GM19328 (cell line): Measurements from ENCODE around the gene SOCS6.
"Not testable (repeated sequence)": the region's sequence is repeated elsewhere in the genome, so short reads cannot be mapped to it uniquely, and the experiment has no call there.

Experiments
- ATAC-seq: cut with Tn5 transposase; IDR thresholded peaks from one replicate; pipeline ENCODE4 v1.9.1; 2021; ENCODE audit warnings: mild to moderate bottlenecking, moderate library complexity; ENCODE audit not compliant: unreplicated experiment

SOCS6 gene

DNA sequence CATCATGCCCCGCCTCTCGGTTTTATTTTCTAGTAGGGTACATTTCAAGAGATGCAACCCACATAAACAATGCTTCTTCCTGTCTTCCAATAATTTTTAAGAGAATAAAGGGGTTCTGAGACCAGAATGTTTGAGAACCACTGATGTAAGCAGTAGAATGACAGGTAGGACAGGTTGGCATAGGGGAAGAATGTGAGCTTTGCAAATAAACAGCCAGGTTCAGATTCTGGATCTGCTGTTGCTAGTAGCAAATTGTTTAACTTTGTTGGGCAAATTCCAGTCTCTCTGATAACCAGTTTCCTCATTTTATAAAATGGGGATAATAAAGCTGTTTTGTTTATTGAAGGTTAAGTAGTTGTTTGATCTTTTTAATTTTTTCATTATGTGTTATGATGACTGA is 32.8 kb downstream of the SOCS6 start:
- ATAC-seq: no peak

DNA sequence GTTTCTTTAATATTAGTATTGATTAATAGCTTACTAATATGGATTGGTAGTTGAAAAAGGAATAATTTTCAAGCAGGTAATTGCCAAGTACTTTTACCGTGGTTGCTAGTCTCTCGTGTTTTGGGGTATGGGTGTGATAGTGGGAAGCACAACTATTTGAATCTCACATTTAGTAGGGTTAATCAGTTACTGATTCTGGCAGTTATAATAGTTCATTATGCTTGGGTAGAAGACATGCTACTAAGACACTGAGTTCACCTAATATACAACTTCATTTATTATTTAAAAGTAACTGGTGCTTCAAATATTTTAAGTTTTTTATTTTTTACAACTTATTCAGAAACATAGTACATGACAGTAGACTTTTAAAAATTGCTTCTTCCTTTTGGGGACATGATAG is 33.5 kb downstream of the SOCS6 start:
- ATAC-seq: no peak

DNA sequence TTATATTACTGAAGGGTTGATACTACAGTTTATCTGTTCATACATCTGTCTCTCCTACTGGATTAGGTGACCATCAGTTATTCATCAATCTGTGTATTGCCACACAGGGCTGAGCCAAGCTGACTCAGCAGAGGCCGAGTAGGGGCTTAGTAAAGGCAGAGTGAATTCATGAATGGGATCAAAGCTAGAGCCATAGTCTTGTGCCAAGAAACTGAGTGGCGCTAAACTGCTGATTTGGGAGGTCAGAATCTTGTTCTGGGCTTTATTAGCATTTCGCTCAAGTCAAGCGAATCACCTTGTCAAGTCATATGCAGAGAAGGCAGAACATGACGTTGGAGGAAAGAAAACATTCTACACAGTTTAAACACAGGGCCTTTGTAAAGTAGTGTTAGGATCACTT is 34.1 kb downstream of the SOCS6 start:
- no peak for ATAC-seq

DNA sequence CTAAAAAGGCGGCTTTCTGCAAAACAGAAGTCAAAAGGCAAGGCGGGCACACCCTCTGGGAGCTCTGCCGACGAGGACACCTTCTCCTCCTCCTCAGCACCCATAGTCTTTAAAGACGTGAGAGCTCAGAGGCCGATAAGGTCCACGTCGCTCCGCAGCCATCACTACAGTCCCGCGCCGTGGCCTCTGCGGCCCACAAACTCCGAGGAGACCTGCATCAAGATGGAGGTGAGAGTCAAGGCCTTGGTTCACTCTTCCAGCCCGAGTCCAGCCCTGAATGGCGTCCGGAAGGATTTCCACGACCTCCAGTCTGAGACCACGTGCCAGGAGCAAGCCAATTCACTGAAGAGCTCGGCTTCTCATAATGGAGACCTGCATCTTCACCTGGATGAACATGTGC is 36.1 kb downstream of the SOCS6 start:
- no peak for ATAC-seq

DNA sequence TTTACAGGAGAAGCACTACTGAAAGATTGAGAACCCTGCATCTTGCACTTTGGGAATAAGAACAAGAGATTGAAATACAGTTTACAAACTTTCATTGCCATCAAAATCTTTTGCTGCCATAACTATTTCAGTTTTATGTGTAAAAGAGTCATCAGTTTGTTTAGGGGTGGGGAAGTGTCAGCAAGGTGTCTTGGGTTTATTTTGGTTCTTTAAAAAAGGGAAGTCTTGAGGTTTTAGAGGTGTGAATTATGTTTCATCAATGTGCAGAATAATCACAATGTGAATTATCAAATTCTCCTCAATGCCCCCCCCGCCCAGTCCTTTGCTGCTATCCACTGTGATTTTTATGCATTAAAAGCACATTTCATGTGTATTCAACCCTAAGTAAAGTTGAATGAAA is 37.4 kb downstream of the SOCS6 start:
- no peak for ATAC-seq

DNA sequence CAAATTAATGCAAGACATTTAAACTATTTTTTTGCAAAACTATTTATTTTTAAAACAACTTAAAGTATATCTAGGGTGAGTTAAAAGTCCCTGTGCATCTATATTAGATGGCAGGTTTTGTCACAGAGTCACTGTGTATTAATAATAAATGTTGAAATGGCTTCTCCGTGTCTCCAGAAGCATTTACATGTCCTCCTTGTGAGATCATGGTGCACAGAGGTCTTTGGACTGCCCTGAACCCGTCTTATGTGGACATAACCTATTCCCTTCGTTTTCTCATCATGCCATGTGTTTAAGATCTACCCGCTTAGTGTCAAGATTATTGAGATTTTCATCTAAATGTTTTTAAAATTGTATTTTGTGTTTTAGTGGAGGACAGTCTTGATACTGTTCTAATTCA is 39.3 kb downstream of the SOCS6 start:
- no peak for ATAC-seq

DNA sequence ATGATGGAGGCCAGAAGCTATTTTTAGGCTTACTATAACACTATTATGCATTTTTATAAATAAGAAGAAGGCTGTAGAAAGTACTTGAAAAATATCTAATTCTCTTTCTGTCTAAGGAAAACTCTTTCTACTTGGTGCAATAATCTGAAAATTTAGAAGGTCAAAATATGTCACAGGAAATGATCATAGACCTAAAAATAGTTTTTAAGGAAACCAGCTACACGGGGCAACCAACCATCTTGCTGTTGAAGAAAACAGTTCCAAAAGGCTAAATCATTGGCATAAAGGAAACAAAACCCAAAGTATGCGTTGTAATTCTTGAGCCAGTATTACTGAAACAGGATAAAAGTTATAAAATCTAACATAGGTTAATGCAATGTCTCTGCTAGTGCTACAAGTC is 40.2 kb downstream of the SOCS6 start:
- no peak for ATAC-seq

DNA sequence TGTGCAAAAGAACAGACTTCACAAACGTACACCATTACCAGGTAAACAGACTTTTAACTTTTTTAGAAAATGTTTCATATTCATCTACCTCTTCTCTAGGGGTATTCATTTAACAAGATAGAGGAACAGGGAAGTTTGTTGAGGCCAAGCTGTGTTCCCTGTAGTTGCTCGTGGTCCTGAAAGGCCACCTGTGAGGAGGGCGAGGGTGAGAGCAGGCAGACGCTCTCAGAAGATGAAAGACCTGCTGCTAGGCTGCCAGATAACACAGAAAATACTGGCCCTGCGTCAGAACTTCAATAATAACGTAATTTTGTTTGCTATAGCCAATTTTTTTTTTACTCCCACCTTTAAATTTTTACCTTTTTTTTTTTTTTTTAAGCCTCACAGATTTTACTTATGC is 42.0 kb downstream of the SOCS6 start:
- no peak for ATAC-seq

DNA sequence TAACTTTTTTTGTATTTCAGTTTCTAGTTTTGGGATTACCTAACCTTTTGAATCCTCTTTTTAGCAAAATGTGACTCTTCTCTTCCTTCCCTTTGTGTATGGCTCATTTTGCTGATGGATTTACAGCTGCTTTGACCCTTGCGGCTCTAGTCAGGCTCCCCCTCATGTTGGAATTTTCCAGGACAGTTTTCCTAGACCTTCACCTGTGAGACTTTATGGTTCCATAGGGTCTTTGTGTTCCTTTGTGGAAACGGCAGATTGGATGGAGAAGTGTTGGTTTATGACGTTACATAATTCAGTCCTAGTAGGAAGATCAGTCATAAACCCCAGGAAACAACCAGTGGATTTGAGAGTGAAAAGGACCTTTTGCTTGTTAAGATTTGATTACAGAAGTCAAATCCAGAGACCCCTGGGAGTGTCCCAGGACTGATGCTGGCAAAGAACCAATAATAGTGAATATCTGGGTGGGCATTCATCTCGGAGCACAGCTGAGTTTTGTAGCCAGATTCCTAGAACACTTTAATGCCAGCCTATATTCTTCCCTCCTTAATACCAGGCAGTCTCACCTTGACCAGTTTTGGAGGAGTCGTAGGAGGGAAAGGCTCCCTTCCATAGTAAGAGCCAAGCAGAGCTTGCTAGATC is 42.7 kb downstream of the SOCS6 start:
- no peak for ATAC-seq

DNA sequence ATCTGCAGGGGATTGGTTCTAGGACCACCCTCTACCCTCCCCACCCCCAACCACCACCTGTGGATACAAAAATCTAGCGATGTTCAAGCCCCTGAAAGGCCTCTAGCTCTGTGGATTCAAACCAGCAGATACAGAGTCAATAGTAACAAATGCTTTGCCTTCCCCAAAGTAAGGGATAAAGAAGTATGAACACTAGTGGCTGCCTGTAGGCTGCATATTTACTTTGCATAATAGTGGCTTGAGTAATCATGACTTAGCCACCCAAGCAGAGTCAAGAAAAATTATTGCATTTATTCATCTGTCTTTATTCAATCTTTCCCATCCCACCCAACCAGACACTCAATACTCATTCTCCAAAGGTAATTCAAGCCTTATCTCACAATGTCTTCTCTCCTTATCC is 43.8 kb downstream of the SOCS6 start:
- ATAC-seq: no peak

DNA sequence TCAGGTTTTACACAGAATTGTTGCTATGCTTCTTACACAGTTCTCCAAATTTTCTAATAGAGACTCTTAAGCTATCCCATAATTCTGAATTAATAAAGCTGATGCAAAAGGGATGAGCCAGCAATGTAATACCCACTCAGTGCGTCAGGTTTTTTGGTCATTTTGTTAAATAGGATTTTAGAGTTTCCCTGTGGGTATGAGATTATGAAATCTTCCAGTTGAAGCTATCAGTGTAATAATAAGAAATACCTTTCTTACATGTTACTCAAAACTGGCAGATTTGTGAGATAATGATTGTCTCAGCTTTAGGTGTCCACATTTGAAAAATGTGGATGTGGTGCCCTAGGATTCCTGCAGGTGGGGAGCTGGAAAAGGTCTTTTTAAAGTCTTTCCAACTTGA is 44.5 kb downstream of the SOCS6 start:
- no peak for ATAC-seq

DNA sequence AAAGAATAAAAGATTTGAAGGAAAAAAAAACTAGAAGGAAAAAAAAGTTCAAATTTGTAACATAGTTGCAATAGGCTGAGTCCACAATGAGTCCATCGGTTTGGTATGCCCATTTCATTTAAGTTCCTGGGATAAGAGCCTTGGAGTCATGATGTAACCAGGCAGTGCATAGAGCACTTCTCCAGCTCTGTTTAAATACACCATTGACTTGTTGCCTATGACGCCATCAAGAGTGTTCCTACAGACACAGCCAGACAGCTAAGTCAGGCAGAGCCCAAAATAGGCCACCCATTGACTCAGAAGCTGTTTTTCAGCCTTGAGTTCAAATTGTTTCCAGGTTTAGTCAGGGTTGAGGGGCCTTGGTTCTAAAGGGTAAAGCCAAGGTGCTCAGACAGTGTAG is 44.9 kb downstream of the SOCS6 start:
- no peak for ATAC-seq

DNA sequence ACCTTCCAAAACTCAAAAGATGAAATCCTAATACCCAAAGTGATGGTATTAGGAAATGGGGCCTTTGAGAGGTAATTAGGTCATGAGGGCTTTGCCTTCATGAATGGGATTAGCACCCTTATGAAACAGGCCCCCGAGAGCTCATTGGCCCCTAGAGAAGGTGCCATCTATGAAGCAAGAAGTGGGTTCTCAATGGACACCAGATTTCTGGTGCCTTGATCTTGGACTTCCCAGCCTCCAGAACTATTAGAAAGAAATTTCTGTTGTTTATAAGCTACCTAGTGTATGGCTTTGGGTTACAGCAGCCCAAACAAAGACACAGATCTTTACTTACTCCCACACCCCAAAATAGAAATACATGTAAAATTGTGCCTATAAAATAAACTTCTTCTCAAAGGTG is 45.4 kb downstream of the SOCS6 start:
- no peak for ATAC-seq

DNA sequence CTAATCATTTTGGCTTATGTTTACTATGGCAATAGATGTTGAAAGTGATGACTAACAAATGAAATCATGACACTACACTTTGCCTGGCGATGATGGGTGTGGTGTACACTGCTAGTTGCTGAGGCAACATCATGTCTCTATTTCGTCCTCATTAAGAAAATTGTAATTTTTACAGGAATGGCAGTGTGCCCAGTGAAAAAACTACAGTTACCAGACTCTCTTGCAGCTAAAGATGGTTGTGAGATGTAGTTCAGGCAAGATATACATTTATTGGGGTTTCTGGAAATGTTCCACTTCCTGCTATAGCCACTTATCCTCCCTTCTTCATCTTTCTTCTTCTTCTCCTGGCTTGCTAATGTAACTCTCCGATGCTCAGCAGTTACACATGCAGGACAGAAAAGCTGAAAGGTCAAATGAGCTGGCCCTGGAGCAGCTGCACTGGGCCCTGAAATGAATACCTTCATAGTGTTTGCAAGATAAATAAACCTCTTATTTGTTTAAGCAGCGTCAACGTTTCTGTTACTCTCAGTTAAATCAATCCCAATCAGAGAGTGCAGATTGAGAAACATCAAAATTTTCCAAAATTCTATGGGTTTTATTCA is 46.0 kb downstream of the SOCS6 start:
- ATAC-seq: no peak

DNA sequence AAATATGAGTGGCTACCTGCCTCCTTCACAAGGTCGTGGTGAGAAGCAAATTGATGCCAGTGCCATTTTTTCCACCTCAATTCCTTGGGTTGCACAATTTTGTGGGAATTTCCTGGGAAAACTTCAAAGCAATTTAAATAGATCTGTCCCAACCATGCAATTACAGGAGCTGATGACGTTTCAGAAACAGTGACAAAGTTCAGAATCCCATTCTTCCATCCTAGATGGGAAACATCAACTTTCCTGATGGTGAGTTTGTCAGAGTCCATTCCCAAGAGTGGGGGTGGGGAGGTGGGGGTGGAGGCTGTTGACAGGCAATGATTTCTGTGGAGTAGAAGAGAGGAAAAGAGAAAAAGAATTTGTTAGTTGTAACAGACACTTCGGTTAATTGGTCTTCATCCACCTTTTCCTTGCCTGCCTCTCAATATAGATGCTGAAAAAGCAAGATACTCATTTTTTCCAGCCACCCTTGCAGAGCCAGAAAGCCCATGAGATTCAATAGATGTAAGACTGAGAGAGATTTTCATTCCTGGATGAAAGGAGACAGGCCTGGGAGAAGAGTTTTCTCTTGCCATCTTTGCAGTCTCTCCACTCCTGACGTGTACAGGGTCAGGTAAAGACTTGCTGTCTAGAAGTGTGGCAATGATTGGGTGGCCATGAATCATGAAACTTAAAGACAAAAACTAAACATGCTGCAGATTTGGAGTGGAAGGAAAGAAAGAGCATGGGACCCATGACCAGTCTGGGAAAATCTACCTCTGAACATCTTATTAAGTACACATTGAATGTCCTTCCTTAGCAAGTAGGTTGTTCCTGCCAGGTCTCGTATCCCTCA is 47.3 kb downstream of the SOCS6 start:
- no peak for ATAC-seq

DNA sequence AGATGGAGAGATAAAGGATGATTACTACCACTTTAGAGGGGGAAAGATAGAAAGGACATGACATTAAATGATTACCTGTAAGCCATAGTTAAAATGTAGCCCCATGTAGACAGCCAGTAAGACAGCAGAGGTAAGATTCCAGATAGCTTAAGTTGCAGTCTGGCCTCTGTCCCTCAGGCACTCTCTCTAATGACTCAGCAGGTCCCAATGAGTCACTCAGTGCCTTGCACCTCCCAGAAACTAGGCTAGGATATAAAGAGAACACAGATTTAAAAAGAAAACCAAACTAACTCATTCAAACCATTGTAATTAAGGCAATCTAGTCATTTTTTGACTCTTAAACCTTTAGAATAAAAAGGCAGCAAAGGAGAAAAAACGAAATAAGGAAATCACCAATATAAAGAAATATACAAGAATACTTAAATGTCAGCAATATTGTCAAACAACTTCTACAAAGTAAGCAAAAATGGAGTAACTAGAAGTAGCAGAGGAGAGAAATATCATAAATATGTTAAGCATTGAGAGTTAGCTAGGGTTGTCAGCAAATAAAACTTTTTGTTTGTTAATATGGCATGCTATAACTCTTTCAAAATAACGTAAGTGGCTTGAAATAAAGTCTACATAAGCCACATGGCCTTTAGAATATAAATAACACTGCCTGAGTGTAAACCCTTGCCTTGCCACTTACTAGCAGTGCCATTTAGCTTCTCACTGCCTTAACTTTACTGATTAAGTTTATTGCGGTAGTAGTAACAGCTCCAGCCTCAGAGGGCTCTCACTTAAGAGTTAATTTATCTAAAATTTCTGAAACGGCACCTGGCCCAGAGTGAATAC is 48.5 kb downstream of the SOCS6 start:
- ATAC-seq: no peak

DNA sequence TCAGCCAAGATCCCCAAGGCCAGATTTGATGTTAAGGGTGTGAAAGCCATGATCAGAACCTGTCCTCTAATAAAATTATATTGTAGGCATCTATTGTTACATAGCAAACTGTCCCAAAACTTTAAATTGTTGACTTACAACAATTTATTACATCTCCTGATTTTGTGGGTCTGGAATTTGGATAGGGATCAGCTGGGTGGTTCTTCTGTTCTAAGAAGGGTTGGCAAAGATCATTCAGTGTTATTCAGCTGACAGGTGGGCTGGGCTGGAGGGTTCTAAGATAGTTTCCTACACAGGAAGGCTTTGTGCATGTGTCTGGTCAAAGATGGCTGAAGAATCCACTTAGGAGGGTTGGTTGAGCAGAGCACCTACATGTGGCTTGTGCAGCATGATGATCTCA is 50.0 kb downstream of the SOCS6 start:
- ATAC-seq: no peak

DNA sequence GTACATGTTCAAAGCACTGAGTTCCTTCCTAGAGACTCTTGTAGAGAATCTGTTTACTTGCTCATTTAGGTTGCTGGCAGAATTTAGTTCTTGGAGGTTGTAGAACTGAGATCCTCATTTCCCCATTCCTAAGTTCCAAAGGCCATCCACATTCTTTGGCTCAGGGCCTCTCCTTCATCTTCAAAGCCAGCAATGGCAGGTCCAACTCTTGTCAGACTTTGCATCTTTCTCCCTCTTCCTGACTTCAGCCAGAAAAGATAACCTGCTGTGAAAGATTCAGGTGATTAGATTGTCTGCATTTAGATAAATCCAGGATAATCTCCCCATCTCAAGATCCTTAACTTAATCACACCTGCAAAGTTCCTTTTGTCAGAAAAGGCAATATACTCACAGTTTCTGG is 51.1 kb downstream of the SOCS6 start:
- ATAC-seq: no peak

DNA sequence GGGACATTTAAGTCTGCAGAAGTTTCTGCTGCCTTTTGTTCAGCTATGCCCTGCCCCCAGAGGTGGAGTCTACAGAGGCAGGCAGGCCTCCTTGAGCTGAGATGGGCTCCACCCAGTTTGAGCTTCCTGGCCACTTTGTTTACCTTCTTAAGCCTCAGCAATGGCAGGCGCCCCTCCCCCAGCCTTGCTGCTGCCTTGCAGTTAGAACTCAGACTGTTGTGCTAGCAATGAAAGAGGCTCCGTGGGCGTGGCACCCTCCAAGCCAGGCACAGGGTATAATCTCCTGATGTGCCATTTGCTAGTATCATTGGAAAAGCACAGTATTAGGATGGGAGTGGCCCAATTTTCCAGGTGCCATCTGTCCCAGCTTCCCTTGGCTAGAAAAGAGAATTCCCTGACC is 59.6 kb downstream of the SOCS6 start:
- ATAC-seq: not testable (repeated sequence)

DNA sequence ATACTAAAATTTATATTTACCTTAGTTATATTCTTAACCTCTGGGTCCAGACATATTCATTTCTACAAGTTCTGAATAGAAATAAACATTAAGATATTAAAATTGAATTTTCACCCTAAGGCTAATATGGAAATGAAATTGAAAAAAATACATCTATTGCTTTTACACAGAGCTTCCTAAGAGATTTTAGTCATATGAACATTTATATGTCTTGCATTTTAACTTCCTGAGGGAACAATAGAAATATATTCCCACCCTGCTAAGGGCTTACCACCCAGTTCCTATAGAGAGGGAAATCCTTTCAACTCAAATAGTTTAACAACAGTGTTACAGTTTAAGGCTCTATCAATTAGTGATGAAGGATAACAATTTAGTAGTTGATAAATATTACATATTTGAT is 60.5 kb downstream of the SOCS6 start:
- no peak for ATAC-seq

DNA sequence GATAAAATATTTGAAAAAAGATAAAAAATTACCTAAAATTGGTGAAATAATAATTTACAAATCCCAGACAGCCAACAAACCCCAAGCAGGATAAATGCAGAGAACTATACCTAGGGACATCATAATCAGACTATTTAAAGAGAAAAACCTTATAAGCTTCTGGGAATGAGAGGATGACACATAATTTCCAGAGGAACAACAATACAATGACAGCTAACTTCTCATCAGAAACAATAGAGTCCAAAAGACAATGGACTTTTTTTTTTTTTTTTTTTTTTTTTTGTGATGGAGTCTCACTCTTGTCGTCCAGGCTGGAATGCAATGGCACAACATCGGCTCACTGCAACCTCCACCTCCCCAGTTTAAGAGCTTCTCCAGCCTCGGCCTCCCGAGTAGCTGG is 65.2 kb downstream of the SOCS6 start:
- no peak for ATAC-seq
